ENCODE results near the gene MAD1L1. TPM values are rescaled to one million over a fixed set of nuclear protein-coding genes. Genes with fewer than 3 reads are reported as not detected.

MAD1L1 gene
- total RNA-seq, 4 donors from 2014 or later = 22.3 to 56.6 (median 35.0) TPM

DNA sequence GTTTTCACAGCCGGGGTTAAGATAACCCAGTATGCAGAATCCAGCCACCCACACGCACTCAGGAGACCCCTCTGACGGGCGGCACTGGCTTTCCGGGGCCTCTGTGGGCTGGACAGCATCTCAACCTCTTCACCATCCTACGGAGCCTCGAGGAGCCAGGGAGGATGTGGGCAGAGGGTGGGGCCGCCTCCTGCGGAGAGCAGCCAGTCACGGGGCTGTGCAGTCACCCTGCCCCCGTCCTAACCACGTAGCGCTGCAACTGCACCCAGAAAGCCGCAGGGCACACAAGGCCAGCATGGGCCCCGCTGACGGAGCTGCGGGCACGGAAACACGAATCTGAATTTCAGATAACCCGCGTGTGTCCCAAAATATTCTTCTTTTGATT is 292.4 kb downstream of the MAD1L1 start:
- Histone ChIP-seq H3K27me3 (no peaks in the 10 kb centered on the region), H3K4me1 (peaks cover 0 to 5% (median 0%) of the 10 kb centered on the region in 3 donors), H3K4me3 (peak overlapping the region in 1 of 2 donors; percentile 28), H3K36me3 (peaks cover 0 to 13% of the 10 kb centered on the region in 2 donors), H3K9me3 (no peaks in the 10 kb centered on the region), H3K27ac (peak overlapping the region in 1 of 4 donors; percentile 46)
- ATAC-seq = peak; percentile 76
- 55% methylated on average over 7 of the region's 21 CpGs; no CpG with 5 or more reads in 1 of the 2 donors for whole genome bisulfite sequencing, 2 donors (ENCODE audit: low coverage in 1 of 2)
- TF ChIP-seq POLR2A (IDR thresholded peaks at IDR 0.05) = no peak
- TF ChIP-seq EP300 (IDR thresholded peaks at IDR 0.05) = no peak
- no peak for TF ChIP-seq POLR2AphosphoS5 (IDR thresholded peaks at IDR 0.05)
- TF ChIP-seq, protein P1, sequence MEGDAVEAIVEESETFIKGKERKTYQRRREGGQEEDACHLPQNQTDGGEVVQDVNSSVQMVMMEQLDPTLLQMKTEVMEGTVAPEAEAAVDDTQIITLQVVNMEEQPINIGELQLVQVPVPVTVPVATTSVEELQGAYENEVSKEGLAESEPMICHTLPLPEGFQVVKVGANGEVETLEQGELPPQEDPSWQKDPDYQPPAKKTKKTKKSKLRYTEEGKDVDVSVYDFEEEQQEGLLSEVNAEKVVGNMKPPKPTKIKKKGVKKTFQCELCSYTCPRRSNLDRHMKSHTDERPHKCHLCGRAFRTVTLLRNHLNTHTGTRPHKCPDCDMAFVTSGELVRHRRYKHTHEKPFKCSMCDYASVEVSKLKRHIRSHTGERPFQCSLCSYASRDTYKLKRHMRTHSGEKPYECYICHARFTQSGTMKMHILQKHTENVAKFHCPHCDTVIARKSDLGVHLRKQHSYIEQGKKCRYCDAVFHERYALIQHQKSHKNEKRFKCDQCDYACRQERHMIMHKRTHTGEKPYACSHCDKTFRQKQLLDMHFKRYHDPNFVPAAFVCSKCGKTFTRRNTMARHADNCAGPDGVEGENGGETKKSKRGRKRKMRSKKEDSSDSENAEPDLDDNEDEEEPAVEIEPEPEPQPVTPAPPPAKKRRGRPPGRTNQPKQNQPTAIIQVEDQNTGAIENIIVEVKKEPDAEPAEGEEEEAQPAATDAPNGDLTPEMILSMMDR (IDR thresholded peaks at IDR 0.05) = no peak

DNA sequence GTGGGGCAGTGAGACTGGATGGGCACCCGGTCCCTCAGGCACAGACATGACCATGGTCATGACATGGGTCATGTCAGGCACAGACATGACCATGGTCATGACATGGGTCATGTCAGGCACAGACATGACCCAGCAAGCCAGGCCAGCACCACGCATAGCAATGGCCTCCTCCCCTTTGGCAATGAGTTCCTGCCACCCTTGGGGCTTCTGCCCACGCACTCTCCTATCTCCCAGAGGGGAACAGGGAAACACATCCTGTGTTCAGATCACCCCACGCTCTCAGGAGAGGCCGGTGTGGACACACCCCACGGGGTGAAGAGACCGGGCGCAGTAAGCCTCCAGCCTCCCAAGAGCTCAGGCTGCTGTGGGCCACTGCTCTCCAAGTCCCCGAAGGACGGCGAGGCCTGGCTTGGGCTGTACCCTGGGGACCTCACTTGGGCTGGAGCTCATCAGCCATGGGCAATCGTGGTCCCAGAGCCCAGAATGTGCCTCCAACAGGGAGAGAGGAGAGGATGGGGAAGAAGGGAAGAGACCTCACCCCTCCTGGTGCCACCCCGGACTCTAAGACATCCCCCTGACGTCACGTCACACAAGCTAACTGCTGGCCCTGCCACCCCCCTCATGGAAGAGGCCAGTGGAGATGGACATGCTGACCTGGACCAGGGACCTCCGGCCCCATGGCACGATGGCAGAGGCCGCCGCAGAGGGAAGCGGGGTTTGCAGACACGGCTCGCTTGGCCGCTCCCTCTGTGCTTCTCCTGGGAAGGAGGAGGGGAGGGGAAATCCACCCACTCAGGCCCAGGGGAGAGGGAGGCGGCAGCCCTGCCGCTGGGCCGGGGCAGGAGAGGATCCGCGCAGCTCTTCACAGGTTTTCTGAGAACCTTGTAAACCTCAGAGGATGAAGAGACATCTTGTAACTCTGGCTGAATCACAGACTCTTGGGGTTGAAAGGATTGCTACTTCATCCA is 293.0 kb downstream of the MAD1L1 start:
- WGBS, 2 donors (ENCODE audit: low coverage in 1 of 2) = 60% methylated on average over 1 of the region's 28 CpGs; no CpG with 5 or more reads in 1 of the 2 donors
- Histone ChIP-seq H3K27ac (peak overlapping the region in 1 of 4 donors; percentile 46), H3K9me3 (no peaks in the 10 kb centered on the region), H3K27me3 (no peaks in the 10 kb centered on the region), H3K4me1 (peaks cover 0 to 5% (median 0%) of the 10 kb centered on the region in 3 donors), H3K36me3 (peaks cover 0 to 13% of the 10 kb centered on the region in 2 donors), H3K4me3 (peak overlapping the region in 1 of 2 donors; percentile 28)
- TF ChIP-seq EP300 (IDR thresholded peaks at IDR 0.05) = no peak
- TF ChIP-seq, protein P1 (IDR thresholded peaks at IDR 0.05) = no peak
- no peak for TF ChIP-seq POLR2A (IDR thresholded peaks at IDR 0.05)
- TF ChIP-seq POLR2AphosphoS5 (IDR thresholded peaks at IDR 0.05) = no peak
- ATAC-seq = no peak

DNA sequence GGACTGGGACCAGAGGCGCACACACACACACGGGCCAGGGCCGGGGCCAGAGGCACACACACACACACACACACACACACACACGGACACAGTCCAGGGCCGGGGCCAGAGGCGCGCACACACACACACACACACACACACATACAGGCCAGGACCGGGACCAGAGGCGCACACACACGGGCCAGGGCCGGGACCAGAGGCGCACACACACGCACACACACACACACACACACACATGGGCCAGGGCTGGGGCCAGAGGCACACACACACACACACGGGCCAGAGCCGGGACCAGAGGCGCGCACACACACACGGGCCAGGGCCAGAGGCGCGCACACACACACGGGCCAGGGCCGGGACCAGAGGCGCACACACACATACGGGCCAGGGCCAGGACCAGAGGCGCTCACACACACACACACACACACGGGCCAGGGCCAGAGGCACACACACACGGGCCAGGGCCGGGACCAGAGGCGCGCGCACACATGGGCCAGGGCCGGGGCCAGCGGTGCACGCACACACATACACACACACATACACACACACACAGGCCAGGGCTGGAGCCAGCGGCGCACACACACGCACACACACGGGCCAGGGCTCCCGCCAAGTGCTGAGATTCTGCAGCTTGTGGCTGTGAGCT is 293.8 kb downstream of the MAD1L1 start:
- H3K36me3 ChIP-seq = peaks cover 0 to 13% of the 10 kb centered on the region in 2 donors
- no peaks in the 10 kb centered on the region for H3K9me3 ChIP-seq
- no peak overlapping the region for H3K27ac ChIP-seq
- no peaks in the 10 kb centered on the region for H3K27me3 ChIP-seq
- H3K4me3 ChIP-seq = no peak overlapping the region
- no peak for TF ChIP-seq EP300 (IDR thresholded peaks at IDR 0.05)
- no peak for TF ChIP-seq POLR2AphosphoS5 (IDR thresholded peaks at IDR 0.05)
- TF ChIP-seq, protein P1 (IDR thresholded peaks at IDR 0.05) = no peak
- no peak for TF ChIP-seq POLR2A (IDR thresholded peaks at IDR 0.05)
- peaks cover 0 to 5% (median 0%) of the 10 kb centered on the region in 3 donors for H3K4me1 ChIP-seq
- ATAC-seq = no peak
- no CpG with 5 or more reads among the region's 39 CpGs for WGBS, 2 donors (ENCODE audit: low coverage in 1 of 2)

DNA sequence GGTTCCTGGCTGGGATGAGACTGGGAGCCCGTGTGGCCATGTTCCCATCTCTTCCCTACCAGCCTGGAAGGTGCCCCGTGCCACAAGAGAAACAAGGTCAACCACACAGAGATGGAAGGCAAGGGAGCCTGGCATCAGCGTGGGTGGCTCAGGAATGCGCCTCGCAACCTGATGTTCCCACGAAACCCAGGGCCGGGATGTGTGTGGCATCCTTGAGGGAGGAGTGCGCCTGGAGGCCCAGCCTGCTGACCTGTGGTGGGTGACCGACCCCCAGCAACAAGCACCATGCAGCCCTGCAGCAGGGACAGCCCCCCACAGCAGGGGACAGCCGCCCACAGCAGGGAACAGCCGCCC is 295.5 kb downstream of the MAD1L1 start:
- no peaks in the 10 kb centered on the region for H3K9me3 ChIP-seq
- peaks cover 0 to 5% (median 0%) of the 10 kb centered on the region in 3 donors for H3K4me1 ChIP-seq
- no peak for ATAC-seq
- TF ChIP-seq EP300 (IDR thresholded peaks at IDR 0.05) (no peak), POLR2A (IDR thresholded peaks at IDR 0.05) (no peak)
- H3K27me3 ChIP-seq = no peaks in the 10 kb centered on the region
- no peak overlapping the region for H3K4me3 ChIP-seq
- WGBS, 2 donors (ENCODE audit: low coverage in 1 of 2) = 80% methylated on average over 1 of the region's 11 CpGs; no CpG with 5 or more reads in 1 of the 2 donors
- H3K36me3 ChIP-seq = peaks cover 0 to 19% of the 10 kb centered on the region in 2 donors
- no peak overlapping the region for H3K27ac ChIP-seq

DNA sequence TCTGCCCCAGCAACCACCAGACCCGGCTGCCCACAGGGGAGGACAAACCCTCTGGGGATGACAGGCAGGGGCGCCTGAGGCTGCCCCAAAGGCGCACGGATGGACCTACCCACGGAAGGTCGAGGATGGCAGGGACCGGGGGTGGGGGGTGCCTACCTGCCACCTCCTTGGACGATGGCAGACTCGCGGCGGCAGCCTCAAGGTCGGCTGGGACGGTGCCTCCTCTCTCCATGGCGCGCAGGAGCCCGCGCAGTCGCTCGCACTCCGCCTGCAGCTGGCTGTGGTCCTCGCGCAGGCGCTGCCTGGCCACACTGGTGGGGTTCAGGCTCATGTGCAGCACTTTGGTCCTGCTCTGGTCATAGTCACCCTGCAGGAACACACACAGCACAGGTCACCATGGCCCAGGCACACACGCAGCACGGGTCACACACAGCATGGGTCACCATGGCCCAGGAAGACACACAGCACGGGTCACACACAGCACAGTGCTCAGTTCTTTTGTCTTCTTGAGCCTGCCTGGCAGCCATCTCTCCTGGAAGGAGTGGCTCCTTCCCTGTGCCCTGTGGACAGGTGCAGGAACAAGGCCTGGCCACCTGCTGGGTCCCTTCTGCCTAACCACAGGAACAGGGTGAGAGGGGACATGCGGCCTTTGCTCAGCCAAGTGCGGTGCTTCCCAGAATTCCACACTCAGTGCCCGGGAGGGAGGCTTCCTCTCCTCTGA is 296.1 kb downstream of the MAD1L1 start:
- Histone ChIP-seq H3K27me3 (no peaks in the 10 kb centered on the region), H3K4me1 (peaks cover 0 to 5% (median 0%) of the 10 kb centered on the region in 3 donors), H3K36me3 (peaks cover 0 to 19% of the 10 kb centered on the region in 2 donors), H3K4me3 (no peak overlapping the region), H3K27ac (no peak overlapping the region), H3K9me3 (no peaks in the 10 kb centered on the region)
- TF ChIP-seq POLR2AphosphoS5 (IDR thresholded peaks at IDR 0.05) = no peak
- TF ChIP-seq, protein P1 (IDR thresholded peaks at IDR 0.05) = no peak
- no peak for TF ChIP-seq EP300 (IDR thresholded peaks at IDR 0.05)
- TF ChIP-seq POLR2A (IDR thresholded peaks at IDR 0.05) = no peak
- 91% methylated on average over 7 of the region's 29 CpGs; no CpG with 5 or more reads in 1 of the 2 donors for WGBS, 2 donors (ENCODE audit: low coverage in 1 of 2)
- no peak for ATAC-seq
